HepG2 (cell line): ENCODE results near the gene CACNA1D. TPM values are rescaled to one million over a fixed set of nuclear protein-coding genes. Genes with fewer than 3 reads are reported as not detected.

ENCODE experiments used
- ATAC-seq: fragments of 200-7000 bp; cut with Tn5 transposase; 3 replicates; pipeline ENCODE4 v1.9.1; 2020; ENCODE audit warnings: mild to moderate bottlenecking, moderate library complexity
- BruUV-seq: library from RNA; stranded (reverse); fragments of 400-500 nt; replicated peaks from 2 replicates; lab custom pipeline; 2021; lab: Mats Ljungman, UMichigan
- CTCF ChIA-PET: fragments of 300-600 bp; formaldehyde crosslinking; extraction: SDS; loops from one replicate; lab custom pipeline; 2021; ENCODE audit warnings: low total read pairs, inconsistent platforms, low intra/inter-chr PET ratio; lab: Yijun Ruan, JAX
- POLR2A ChIA-PET: fragments of 350-600 bp; sonication (Branson Sonifier 250); formaldehyde crosslinking; loops from one replicate; lab custom pipeline; 2020; ENCODE audit warnings: antibody characterized with exemption, inconsistent platforms; lab: Yijun Ruan, JAX
- DNase-seq: peaks from one replicate; pipeline ENCODE4 v3.0.0-alpha.2; 2015; ENCODE audit warnings: low spot score
- FAIRE-seq: peaks from 3 replicates; lab custom pipeline; 2011; peaks lifted over from hg19 to GRCh38; lab: Jason Lieb, UNC
- H2AFZ ChIP-seq: one replicate; pipeline ENCODE4 v1.6.1; 2011; ENCODE audit warnings: low read length, inconsistent platforms
- H3K27ac ChIP-seq: fragments of 300-600 bp; 3 replicates; pipeline ENCODE4 v1.8.0; 2011; ENCODE audit warnings: mixed run types, mild to moderate bottlenecking, mixed read lengths, low read length, inconsistent platforms; ENCODE audit not compliant: insufficient read depth; ENCODE audit errors: extremely low read length
- H3K27me3 ChIP-seq, 2 experiments: fragments of 200-600 bp in 1 of 2; 2 replicates in 1 of 2; 3 replicates in 1 of 2; pipeline versions ENCODE4 v1.6.0 to v1.8.0; 2011; ENCODE audit warnings: low read length in 2 of 2, mild to moderate bottlenecking in 2 of 2, moderate library complexity in 2 of 2, inconsistent platforms in 1 of 2; ENCODE audit not compliant: insufficient read depth in 2 of 2, control insufficient read depth in 1 of 2
- H3K36me3 ChIP-seq, 2 experiments: fragments of 200-600 bp in 1 of 2; replicated peaks in 1 of 2; 2 replicates in 1 of 2; 3 replicates in 1 of 2; pipeline versions ENCODE4 v1.5.1 to v1.8.0; 2011; ENCODE audit warnings: low read length in 2 of 2, inconsistent platforms in 1 of 2; ENCODE audit not compliant: insufficient read depth in 2 of 2, control insufficient read depth in 1 of 2
- H3K4me1 ChIP-seq: 2 replicates; pipeline ENCODE4 v1.5.1; 2012; ENCODE audit warnings: low read length, inconsistent platforms; ENCODE audit not compliant: insufficient read depth
- H3K4me2 ChIP-seq: 2 replicates; pipeline ENCODE4 v1.6.0; 2011; ENCODE audit warnings: low read depth, low read length, inconsistent platforms
- H3K4me3 ChIP-seq, 3 experiments: fragments of 200-600 bp in 1 of 3; sonication (generic), shearing (Covaris generic) in 1 of 3; replicated peaks in 1 of 3; 2 replicates each; pipeline ENCODE4 v1.5.1; 2011 to 2016; ENCODE audit warnings: low read length in 3 of 3, inconsistent platforms in 2 of 3, low read depth in 2 of 3, mild to moderate bottlenecking in 2 of 3, control low read depth in 1 of 3, mixed read lengths in 1 of 3; ENCODE audit not compliant: insufficient read depth in 1 of 3
- H3K79me2 ChIP-seq: one replicate; pipeline ENCODE4 v1.6.1; 2011; ENCODE audit warnings: low read length, inconsistent platforms; ENCODE audit not compliant: insufficient read depth
- H3K9ac ChIP-seq: 2 replicates; pipeline ENCODE4 v1.6.0; 2011; ENCODE audit warnings: mild to moderate bottlenecking, low read depth, low read length, inconsistent platforms; ENCODE audit not compliant: insufficient read depth
- H3K9me3 ChIP-seq: 2 replicates; pipeline ENCODE4 v1.5.1; 2012; ENCODE audit warnings: mild to moderate bottlenecking, low read length
- H4K20me1 ChIP-seq: 2 replicates; pipeline ENCODE4 v1.6.0; 2011; ENCODE audit warnings: inconsistent platforms, mild to moderate bottlenecking, low read length, moderate library complexity; ENCODE audit not compliant: insufficient read depth
- ATRX ChIP-seq: sonication (generic); formaldehyde crosslinking; IDR thresholded peaks from 2 replicates; pipeline ENCODE4 v1.4.0; 2020; ENCODE audit warnings: missing genetic modification reagents, borderline replicate concordance
- CHD2 ChIP-seq: IDR thresholded peaks from 2 replicates; pipeline ENCODE4 v1.6.1; 2011; ENCODE audit warnings: low read depth, low read length, improper control_type of control experiment
- DMTF1 ChIP-seq: sonication (generic); formaldehyde crosslinking; IDR thresholded peaks from 2 replicates; pipeline ENCODE4 v1.4.0; 2020; ENCODE audit warnings: mild to moderate bottlenecking, missing genetic modification reagents
- HNRNPK ChIP-seq: fragments of 200-400 bp; formaldehyde crosslinking; IDR thresholded peaks from 2 replicates; pipeline ENCODE4 v1.6.1; 2018; ENCODE audit warnings: low read length, low read depth, moderate library complexity, mild to moderate bottlenecking; ENCODE audit not compliant: poor library complexity, severe bottlenecking
- NAIF1 ChIP-seq: sonication (generic); formaldehyde crosslinking; IDR thresholded peaks from 2 replicates; pipeline ENCODE4 v1.5.0; 2020; ENCODE audit warnings: mild to moderate bottlenecking, missing genetic modification reagents, borderline replicate concordance
- SAP130 ChIP-seq: IDR thresholded peaks from 2 replicates; pipeline ENCODE4 v1.6.1; 2016; ENCODE audit warnings: low read depth
- STAG1 ChIP-seq: sonication (generic); formaldehyde crosslinking; IDR thresholded peaks from 2 replicates; pipeline ENCODE4 v1.4.0; 2020; ENCODE audit warnings: missing genetic modification reagents
- TRAFD1 ChIP-seq: sonication (generic); formaldehyde crosslinking; IDR thresholded peaks from 2 replicates; pipeline ENCODE4 v1.5.1; 2020; ENCODE audit warnings: missing genetic modification reagents, mild to moderate bottlenecking, borderline replicate concordance
- ZBTB14 ChIP-seq: sonication (generic); formaldehyde crosslinking; IDR thresholded peaks from 2 replicates; pipeline ENCODE4 v1.4.0; 2020; ENCODE audit warnings: missing genetic modification reagents
- ZNF549 ChIP-seq: sonication (generic); formaldehyde crosslinking; IDR thresholded peaks from 2 replicates; pipeline ENCODE4 v1.5.0; 2020; ENCODE audit warnings: missing genetic modification reagents
- WGBS: methylation state at CpG from one replicate; pipeline ENCODE4 v1.1.6; 2017; ENCODE audit warnings: low lambda C conversion rate; 5-methylcytosine and 5-hydroxymethylcytosine counted together
- in situ Hi-C: cut with HindIII; loops from 2 replicates; pipeline ENCODE4 v1.10.0; 2017; ENCODE audit warnings: low pct_unique_long_range_greater_than_20kb; ENCODE audit not compliant: extremely low pct_ligation_motif_present
- intact Hi-C: fragments of 100-400 bp; cut with micrococcal nuclease; formaldehyde crosslinking; loops from one replicate; pipeline ENCODE4 v1.10.0; 2022; ENCODE audit not compliant: unreplicated experiment
- polyA plus RNA-seq, 8 experiments: library from polyadenylated mRNA; depleted of rRNA in 3 of 8; stranded (reverse) in 7 of 8; unstranded in 1 of 8; fragments of >200 nt; fragmentation: Illumina TruSeq in 4 of 8; extraction: Trizol in 4 of 8; gene quantifications; 2 replicates each; pipeline versions ENCODE4 v1.2.1 to v1.2.3, GENCODE V29; 2011 to 2016; ENCODE audit warnings: low read depth in 4 of 8, missing spikeins in 1 of 8, mixed read lengths in 1 of 8; ENCODE audit not compliant: insufficient read depth in 1 of 8
- total RNA-seq, 5 experiments: library from RNA; depleted of rRNA; stranded (reverse); fragments of >200 nt; fragmentation: Illumina TruSeq; extraction: Trizol; gene quantifications; 2 replicates each; pipeline ENCODE4 v1.2.3, GENCODE V29; 2016; ENCODE audit warnings: low read depth in 1 of 5

The CACNA1D gene
- total and polyA plus RNA-seq, 2 of the 13 experiments (the other 11 are each of a cell fraction or from before 2014, with no cell fraction given) = 0.26 to 0.38 TPM

- Histone ChIP-seq H3K79me2 (no peaks in the 10 kb centered on the region), H3K27me3 (no peaks in the 10 kb centered on the region; a peak in 1 of 5 replicates), H3K9me3 (no peaks in the 10 kb centered on the region), H3K36me3 (no peaks in the 10 kb centered on the region), H3K4me3 (no peak overlapping the region), H3K4me1 (peaks cover 11% of the 10 kb centered on the region; the same call in 1 of the 2 replicates), H2AFZ (no peak overlapping the region), H3K4me2 (no peak overlapping the region), H3K9ac (no peak overlapping the region), H3K27ac (no peak overlapping the region)
- CTCF ChIA-PET = no interaction called here
- no peak for DNase-seq
- no peak for ATAC-seq
- in situ Hi-C loops (no loop called here), intact Hi-C loops (no loop called here)
- no peak for FAIRE-seq
- POLR2A ChIA-PET = no interaction called here
- TF ChIP-seq ZBTB14 (CRISPR knock-in tag) (no peak), CHD2 (no peak), SAP130 (no peak), STAG1 (CRISPR knock-in tag) (no peak), NAIF1 (CRISPR knock-in tag) (no peak), ATRX (CRISPR knock-in tag) (no peak), DMTF1 (CRISPR knock-in tag) (no peak), ZNF549 (CRISPR knock-in tag) (no peak), HNRNPK (no peak), TRAFD1 (CRISPR knock-in tag) (no peak)
- TF ChIP-seq, all 625 proteins: peak for 0
- H4K20me1 ChIP-seq = no peaks in the 10 kb centered on the region
- BruUV-seq = no TSS peak
- WGBS = 64% methylated on average over 4 of the region's 4 CpGs
These were observed 11.8 kb downstream of the CACNA1D start for GRCh38 chr3:53506110-53506762.
